T-helper 17 cell (primary cell): ENCODE results near the gene EMC9. TPM values are rescaled to one million over a fixed set of nuclear protein-coding genes. Genes with fewer than 3 reads are reported as not detected.

Experiments
- ATAC-seq: fragments of 150-1000 bp; cut with Tn5 transposase; 2 replicates; pipeline ENCODE4 v1.10.0; 2021; ENCODE audit warnings: mild to moderate bottlenecking, moderate library complexity
- DNase-seq, 3 donors: peaks; one replicate each; pipeline versions ENCODE4 v3.0.0 to v3.0.0-alpha.2; 2020 to 2021
- H3K9me3 ChIP-seq: one replicate; pipeline ENCODE4 v1.7.0; 2013; ENCODE audit warnings: low read length, mild to moderate bottlenecking; ENCODE audit not compliant: control insufficient read depth, poor library complexity, severe bottlenecking
- H3K27ac Mint-ChIP-seq: one replicate; pipeline ENCODE4 v1.8.0; 2022; ENCODE audit warnings: mild to moderate bottlenecking, moderate library complexity, mixed read lengths
- H3K27me3 Mint-ChIP-seq: one replicate; pipeline ENCODE4 v1.8.0; 2022; ENCODE audit warnings: mixed read lengths
- H3K36me3 Mint-ChIP-seq: one replicate; pipeline ENCODE4 v1.8.0; 2022; ENCODE audit warnings: low read depth, mixed read lengths
- H3K4me1 Mint-ChIP-seq: one replicate; pipeline ENCODE4 v1.8.0; 2022; ENCODE audit warnings: mild to moderate bottlenecking, mixed read lengths
- H3K4me3 Mint-ChIP-seq: one replicate; pipeline ENCODE4 v1.8.0; 2022; ENCODE audit warnings: mild to moderate bottlenecking, moderate library complexity, mixed read lengths
- total RNA-seq, 4 donors: library from RNA in 2 of 4; stranded (reverse) in 2 of 4; gene quantifications; one replicate each; pipeline ENCODE4 v1.2.3 and lab custom pipeline; 2022 to 2026

EMC9 gene
- total RNA-seq, 2 donors from 2014 or later: 8.3 to 9.7 TPM

DNA sequence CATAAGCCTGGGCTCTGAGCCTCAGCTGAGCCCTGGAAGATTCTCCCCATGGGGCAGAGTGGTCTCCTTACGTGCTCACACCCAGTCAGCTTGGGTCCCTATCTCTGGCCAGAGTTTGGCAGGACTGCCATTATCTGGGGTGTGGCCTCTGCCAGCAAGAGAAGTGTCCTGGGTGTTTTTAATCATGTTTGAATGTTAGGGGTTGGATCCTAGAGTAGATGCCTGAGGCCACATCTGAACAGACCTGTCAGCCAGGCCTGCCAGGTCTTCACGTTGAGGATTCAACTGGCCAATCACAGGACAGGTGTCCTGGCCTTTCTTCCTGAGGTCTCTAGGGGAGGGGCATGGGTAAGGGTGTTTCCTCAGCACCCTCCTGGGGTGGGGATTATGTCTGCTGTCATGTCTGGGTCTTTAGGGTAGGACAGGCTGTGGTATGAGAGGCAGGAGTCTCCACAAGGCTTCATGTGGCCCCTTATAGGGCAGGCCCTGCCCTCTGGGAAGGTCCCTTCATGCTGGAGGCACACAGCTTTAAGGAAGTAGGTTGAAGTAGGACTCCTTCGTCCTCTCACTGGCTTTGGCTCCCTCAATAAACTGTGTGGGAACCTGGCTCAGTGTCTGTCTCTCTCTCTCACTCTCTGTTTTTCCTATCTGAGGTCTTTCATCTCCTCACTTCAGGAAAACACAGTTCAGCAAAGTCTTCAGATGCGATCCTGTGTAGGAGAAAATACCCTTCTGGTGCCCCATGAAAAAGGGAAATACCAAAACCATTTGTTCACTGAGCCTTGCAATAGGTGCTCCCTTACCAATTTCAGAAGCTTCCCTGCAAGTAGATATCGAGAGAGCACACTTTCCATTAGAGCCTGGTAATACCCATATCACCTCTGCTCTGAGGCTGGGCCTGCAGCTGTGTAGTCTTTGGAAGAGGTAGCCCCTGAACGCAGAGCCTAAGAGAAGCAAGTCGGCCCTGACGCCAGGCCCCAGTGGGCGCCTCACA is 17.7 kb downstream of the EMC9 start:
- no peaks in the 10 kb centered on the region for H3K9me3 ChIP-seq
- peaks cover 4% of the 10 kb centered on the region for H3K4me1 Mint-ChIP-seq
- ATAC-seq (peak; percentile 40), DNase-seq (no peak)
- H3K27me3 Mint-ChIP-seq: no peaks in the 10 kb centered on the region
- H3K4me3 Mint-ChIP-seq: no peak overlapping the region
- H3K36me3 Mint-ChIP-seq: no peaks in the 10 kb centered on the region
- peak overlapping the region; percentile 60 for H3K27ac Mint-ChIP-seq

GRCh38 chr14:24122898-24123297 is 18.5 kb downstream of the EMC9 start:
- H3K9me3 ChIP-seq: no peaks in the 10 kb centered on the region
- no peak for DNase-seq
- Mint-ChIP-seq H3K36me3 (peaks cover 3% of the 10 kb centered on the region), H3K4me1 (peaks cover 7% of the 10 kb centered on the region), H3K27ac (no peak overlapping the region), H3K27me3 (no peaks in the 10 kb centered on the region), H3K4me3 (no peak overlapping the region)
- ATAC-seq: no peak

GRCh38 chr14:24122416-24122815 is 19.0 kb downstream of the EMC9 start:
- Mint-ChIP-seq H3K36me3 (peaks cover 3% of the 10 kb centered on the region), H3K4me3 (no peak overlapping the region), H3K27ac (no peak overlapping the region), H3K4me1 (peaks cover 9% of the 10 kb centered on the region), H3K27me3 (no peaks in the 10 kb centered on the region)
- DNase-seq (no peak), ATAC-seq (no peak)
- H3K9me3 ChIP-seq: no peaks in the 10 kb centered on the region

- DNase-seq (no peak), ATAC-seq (no peak)
- Mint-ChIP-seq H3K4me3 (no peak overlapping the region), H3K4me1 (peaks cover 19% of the 10 kb centered on the region), H3K36me3 (peaks cover 3% of the 10 kb centered on the region), H3K27me3 (no peaks in the 10 kb centered on the region), H3K27ac (no peak overlapping the region)
- no peaks in the 10 kb centered on the region for H3K9me3 ChIP-seq
These were observed 20.2 kb downstream of the EMC9 start for GRCh38 chr14:24121210-24121609.

- Mint-ChIP-seq H3K36me3 (peaks cover 3% of the 10 kb centered on the region), H3K27me3 (no peaks in the 10 kb centered on the region), H3K27ac (no peak overlapping the region), H3K4me1 (peaks cover 30% of the 10 kb centered on the region), H3K4me3 (no peak overlapping the region)
- H3K9me3 ChIP-seq: no peaks in the 10 kb centered on the region
- ATAC-seq (no peak), DNase-seq (no peak)
These were observed 21.7 kb downstream of the EMC9 start for GRCh38 chr14:24119691-24120090.

DNA sequence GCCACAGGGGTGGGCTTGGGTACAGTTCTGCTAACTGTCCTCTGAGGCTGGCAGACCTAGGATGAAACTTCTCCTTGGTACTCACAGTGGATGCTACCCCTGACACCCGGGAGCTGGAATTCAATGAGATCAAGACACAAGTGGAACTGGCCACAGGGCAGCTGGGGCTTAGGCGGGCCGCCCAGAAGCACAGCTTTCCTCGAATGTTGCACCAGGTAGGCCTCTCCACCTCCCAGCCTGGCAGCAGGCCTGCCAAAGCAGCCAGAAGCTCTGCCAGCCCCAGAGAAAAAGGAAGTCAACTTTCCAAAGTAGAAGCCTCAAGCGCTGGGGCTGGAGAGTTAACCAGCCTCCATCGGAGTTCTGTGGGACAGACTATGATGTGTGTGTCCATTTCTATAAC is 24.2 kb downstream of the EMC9 start:
- H3K36me3 Mint-ChIP-seq: peaks cover 3% of the 10 kb centered on the region
- H3K4me1 Mint-ChIP-seq: peaks cover 28% of the 10 kb centered on the region
- no peak overlapping the region for H3K4me3 Mint-ChIP-seq
- DNase-seq: no peak
- no peak overlapping the region for H3K27ac Mint-ChIP-seq
- H3K9me3 ChIP-seq: no peaks in the 10 kb centered on the region
- no peaks in the 10 kb centered on the region for H3K27me3 Mint-ChIP-seq
- no peak for ATAC-seq

DNA sequence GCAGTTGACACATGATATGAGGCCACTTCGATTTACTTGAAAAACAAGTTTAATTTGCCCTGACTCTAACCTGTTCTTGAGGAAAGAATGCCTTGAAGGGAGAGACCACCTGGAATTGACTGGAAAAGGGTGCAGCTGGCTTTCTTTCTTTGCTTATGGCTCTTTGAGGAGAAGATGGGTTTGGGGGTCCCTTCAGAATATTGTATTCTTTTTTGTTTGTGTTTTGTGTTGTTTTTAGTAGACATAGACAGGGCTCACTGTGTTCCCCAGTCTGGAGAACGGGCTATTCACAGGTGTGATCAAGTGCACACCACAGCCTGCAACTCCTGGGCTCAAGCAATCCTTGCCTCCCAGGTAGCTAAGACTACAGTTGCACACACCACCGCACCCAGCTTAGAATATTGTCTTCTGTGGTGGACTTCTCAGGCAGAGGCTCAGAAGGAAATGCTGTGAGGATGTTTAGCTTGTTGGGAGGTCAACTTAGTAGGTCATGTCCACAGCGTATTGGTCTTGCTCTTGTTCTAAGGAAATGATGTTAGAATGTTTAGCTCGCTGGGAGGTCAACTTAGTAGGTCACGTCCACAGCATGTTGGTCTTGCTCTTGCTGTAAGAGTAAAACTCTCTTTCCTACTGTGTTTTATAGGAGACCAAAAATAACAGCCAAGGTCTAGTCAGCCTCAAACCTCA is 25.1 kb downstream of the EMC9 start:
- Mint-ChIP-seq H3K36me3 (peaks cover 3% of the 10 kb centered on the region), H3K27me3 (no peaks in the 10 kb centered on the region), H3K4me1 (peaks cover 28% of the 10 kb centered on the region), H3K27ac (peak overlapping the region; percentile 99), H3K4me3 (peak overlapping the region; percentile 99)
- DNase-seq (no peak), ATAC-seq (no peak)
- no peaks in the 10 kb centered on the region for H3K9me3 ChIP-seq

GRCh38 chr14:24115422-24116127 is 25.8 kb downstream of the EMC9 start:
- Mint-ChIP-seq H3K27me3 (no peaks in the 10 kb centered on the region), H3K4me3 (peak overlapping the region; percentile 99), H3K27ac (peak overlapping the region; percentile 99), H3K4me1 (peaks cover 28% of the 10 kb centered on the region), H3K36me3 (peaks cover 3% of the 10 kb centered on the region)
- no peaks in the 10 kb centered on the region for H3K9me3 ChIP-seq
- DNase-seq: no peak
- ATAC-seq: no peak

GRCh38 chr14:24114532-24115421 is 26.6 kb downstream of the EMC9 start, which contains the start of the genes DCAF11 and NRL:
DCAF11 (plus strand) TSS chr14:24114777; CDS start chr14:24115595, 818 bp downstream.
NRL (minus strand) TSS chr14:24114949; CDS start chr14:24082848, 32,101 bp downstream.
- no peaks in the 10 kb centered on the region for H3K9me3 ChIP-seq
- Mint-ChIP-seq H3K27me3 (no peaks in the 10 kb centered on the region), H3K4me1 (peaks cover 28% of the 10 kb centered on the region), H3K27ac (peak within 1 kb of the TSS; percentile 99), H3K36me3 (peaks cover 3% of the 10 kb centered on the region), H3K4me3 (peak within 1 kb of the TSS; percentile 99)
- peak; percentile 87 for ATAC-seq
- peak; percentile 96 to 98 (median 96) for DNase-seq

- H3K4me3 Mint-ChIP-seq: peak overlapping the region; percentile 99
- H3K4me1 Mint-ChIP-seq: peaks cover 29% of the 10 kb centered on the region
- H3K27me3 Mint-ChIP-seq: no peaks in the 10 kb centered on the region
- peaks cover 3% of the 10 kb centered on the region for H3K36me3 Mint-ChIP-seq
- no peaks in the 10 kb centered on the region for H3K9me3 ChIP-seq
- DNase-seq: peak; percentile 54 to 68 (median 55)
- peak; percentile 36 for ATAC-seq
- H3K27ac Mint-ChIP-seq: peak overlapping the region; percentile 99
These were observed 27.4 kb downstream of the EMC9 start for GRCh38 chr14:24113801-24114531.

DNA sequence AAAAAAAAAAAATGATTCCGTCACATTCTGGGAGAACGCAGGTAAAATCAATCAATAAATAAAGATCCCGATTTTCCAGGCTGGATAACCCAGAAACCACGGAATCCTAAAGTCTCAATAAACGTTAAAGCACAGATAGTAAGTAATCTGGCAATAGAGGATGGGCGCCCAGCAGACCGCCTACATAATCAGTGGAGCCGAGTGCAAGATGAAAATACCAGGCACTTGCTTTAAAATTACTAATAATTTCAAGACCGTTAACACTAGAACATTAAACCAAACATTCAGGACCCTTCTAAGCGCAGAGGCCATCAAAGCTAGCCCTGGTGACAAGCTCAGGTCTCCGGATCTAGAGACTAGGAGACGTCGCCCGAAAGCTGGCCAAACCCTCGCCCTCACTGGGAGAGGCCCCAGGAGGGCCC is 28.0 kb downstream of the EMC9 start:
- Mint-ChIP-seq H3K36me3 (no peaks in the 10 kb centered on the region), H3K4me1 (peaks cover 31% of the 10 kb centered on the region), H3K4me3 (peak overlapping the region; percentile 99), H3K27me3 (no peaks in the 10 kb centered on the region), H3K27ac (peak overlapping the region; percentile 99)
- DNase-seq: no peak
- no peak for ATAC-seq
- H3K9me3 ChIP-seq: no peaks in the 10 kb centered on the region

DNA sequence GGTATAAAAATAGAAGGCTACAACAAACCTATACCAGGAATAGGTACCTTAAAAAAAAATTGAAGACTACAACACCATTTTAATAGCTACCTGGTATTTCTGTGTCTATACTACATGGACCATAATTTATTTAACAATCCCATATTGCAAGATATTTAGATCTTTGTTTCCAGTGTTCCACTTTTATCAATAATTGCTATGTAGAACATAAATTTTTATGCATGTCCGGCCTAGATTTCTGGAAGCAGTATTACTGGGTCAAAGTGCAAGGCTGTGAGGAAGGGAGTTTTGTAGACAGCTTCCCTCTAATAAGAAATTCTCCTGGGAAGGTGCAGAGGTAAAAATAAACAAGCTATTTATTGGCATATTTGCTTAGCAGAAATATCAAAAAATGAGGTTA is 30.9 kb downstream of the EMC9 start:
- DNase-seq (no peak), ATAC-seq (no peak)
- peak overlapping the region; percentile 29 for H3K27ac Mint-ChIP-seq
- no peaks in the 10 kb centered on the region for H3K27me3 Mint-ChIP-seq
- H3K36me3 Mint-ChIP-seq: no peaks in the 10 kb centered on the region
- no peak overlapping the region for H3K4me3 Mint-ChIP-seq
- peaks cover 13% of the 10 kb centered on the region for H3K4me1 Mint-ChIP-seq
- no peaks in the 10 kb centered on the region for H3K9me3 ChIP-seq
